Spleen (tissue), 7 donors: Measurements from ENCODE around the gene VEPH1.

Experiments used
- CTCF ChIP-seq, 11 experiments: fragments of 200-600 bp in 7 of 11; fragments of 450-650 bp in 4 of 11; sonication (generic) in 4 of 11; IDR thresholded peaks in 8 of 11; conservative IDR thresholded peaks in 3 of 11; 1 replicate in 7 of 11; 2 replicates in 4 of 11; pipeline versions ENCODE4 v1.4.0 to v1.8.0; 2016 to 2021; ENCODE audit warnings: antibody characterized with exemption in 11 of 11, inconsistent platforms in 4 of 11, mild to moderate bottlenecking in 1 of 11
- POLR2A ChIP-seq, 3 donors: fragments of 450-650 bp; IDR thresholded peaks; one replicate each; pipeline ENCODE4 v1.5.1; 2017; ENCODE audit warnings: antibody characterized with exemption in 3 of 3, mild to moderate bottlenecking in 1 of 3
- POLR2AphosphoS5 ChIP-seq, 3 donors: sonication (generic); formaldehyde crosslinking; IDR thresholded peaks; one replicate each; pipeline ENCODE4 v1.5.1; 2017; ENCODE audit warnings: antibody characterized with exemption in 3 of 3
- donor health status: DM: no; HTN: no; CAD: no; lungs with moderate emphysema.
- donor health status: DM: no; HTN: no; CAD: no.
- donor health status: DM: no; HTN: no; CAD: no.

GRCh38 chr3:157285966-157286365 lies 217.2 kb downstream of the VEPH1 start:
- no peak for TF ChIP-seq POLR2A (IDR thresholded peaks at IDR 0.05)
- no peak for TF ChIP-seq CTCF (IDR thresholded peaks at IDR 0.05 in 8 of 11, conservative IDR thresholded peaks at IDR 0.05 in 3 of 11)
- no peak for TF ChIP-seq POLR2AphosphoS5 (IDR thresholded peaks at IDR 0.05)
